Caco-2 (cell line): Measurements from ENCODE around the gene RAB1B. TPM values are rescaled to one million over a fixed set of nuclear protein-coding genes. Genes with fewer than 3 reads are reported as not detected.

Experiments
- BruUV-seq: library from RNA; stranded (reverse); fragments of 400-500 nt; replicated peaks from 2 replicates; lab custom pipeline; 2021; lab: Mats Ljungman, UMichigan
- CTCF ChIA-PET: fragments of 300-600 bp; sonication (Branson Sonifier 250); formaldehyde crosslinking; loops from one replicate; lab custom pipeline; 2022; ENCODE audit warnings: antibody characterized with exemption; lab: Charles Lee
- POLR2A ChIA-PET: fragments of 300-600 bp; sonication (Branson Sonifier 250); formaldehyde crosslinking; loops from one replicate; lab custom pipeline; 2022; ENCODE audit warnings: antibody characterized with exemption; lab: Charles Lee
- DNase-seq, 2 experiments: peaks; one replicate each; pipeline versions ENCODE4 v3.0.0 to v3.0.0-alpha.2; 2020 to 2022
- H3K27me3 ChIP-seq: replicated peaks from 2 replicates; pipeline ENCODE4 v1.6.0; 2011; ENCODE audit warnings: low read length; ENCODE audit not compliant: control insufficient read depth, insufficient read depth
- H3K36me3 ChIP-seq: 2 replicates; pipeline ENCODE4 v1.5.1; 2011; ENCODE audit warnings: low read length; ENCODE audit not compliant: control insufficient read depth, insufficient read depth
- H3K4me1 ChIP-seq: fragments of 250-450 bp; sonication (Bioruptor Pico); 2 replicates; pipeline ENCODE4 v1.5.1; 2020; ENCODE audit warnings: mild to moderate bottlenecking
- H3K4me3 ChIP-seq: 2 replicates; pipeline ENCODE4 v1.5.1; 2011; ENCODE audit warnings: low read depth, mild to moderate bottlenecking, control low read depth, low read length
- H3K9me3 ChIP-seq: fragments of 250-450 bp; sonication (Bioruptor Pico); 2 replicates; pipeline ENCODE4 v1.5.1; 2020; ENCODE audit warnings: mild to moderate bottlenecking, moderate library complexity
- H3K27ac Mint-ChIP-seq: one replicate; pipeline ENCODE4 v1.8.0; 2022; ENCODE audit warnings: mixed read lengths; ENCODE audit not compliant: unreplicated experiment
- H3K27me3 Mint-ChIP-seq: one replicate; pipeline ENCODE4 v1.8.0; 2022; ENCODE audit warnings: mixed read lengths; ENCODE audit not compliant: insufficient read depth, unreplicated experiment
- H3K36me3 Mint-ChIP-seq: one replicate; pipeline ENCODE4 v1.8.0; 2022; ENCODE audit warnings: mild to moderate bottlenecking, mixed read lengths; ENCODE audit not compliant: insufficient read depth, unreplicated experiment
- H3K4me1 Mint-ChIP-seq: one replicate; pipeline ENCODE4 v1.8.0; 2022; ENCODE audit warnings: low read depth, mixed read lengths; ENCODE audit not compliant: unreplicated experiment
- H3K4me3 Mint-ChIP-seq: one replicate; pipeline ENCODE4 v1.8.0; 2022; ENCODE audit warnings: mild to moderate bottlenecking, moderate library complexity, mixed read lengths; ENCODE audit not compliant: unreplicated experiment
- H3K9me3 Mint-ChIP-seq: one replicate; pipeline ENCODE4 v1.8.0; 2022; ENCODE audit warnings: mixed read lengths; ENCODE audit not compliant: unreplicated experiment
- CTCF ChIP-seq, 2 experiments: fragments of 200-600 bp in 1 of 2; IDR thresholded peaks; 1 replicate in 1 of 2; 2 replicates in 1 of 2; pipeline versions ENCODE4 v1.5.1 to v1.8.0; 2011 to 2022; ENCODE audit warnings: antibody characterized with exemption in 1 of 2, control low read depth in 1 of 2, inconsistent platforms in 1 of 2, low read depth in 1 of 2, low read length in 1 of 2, mild to moderate bottlenecking in 1 of 2, moderate library complexity in 1 of 2; ENCODE audit not compliant: insufficient read depth in 1 of 2, severe bottlenecking in 1 of 2, unreplicated experiment in 1 of 2
- intact Hi-C: fragments of 100-400 bp; cut with micrococcal nuclease; formaldehyde crosslinking; loops from one replicate; pipeline ENCODE4 v1.10.0; 2022; ENCODE audit not compliant: unreplicated experiment
- total RNA-seq: library from RNA; stranded (reverse); gene quantifications from 2 replicates; pipeline ENCODE4 v1.2.3, GENCODE V29; 2022

The RAB1B gene
- total RNA-seq, 1 experiment from 2014 or later, result 132 TPM

- TF ChIP-seq CTCF (IDR thresholded peaks at IDR 0.05; ENCODE audit: insufficient read depth in 1 of 2, low read depth in 1 of 2, low read length in 1 of 2, severe bottlenecking in 1 of 2, unreplicated experiment in 1 of 2), result no peak
- intact Hi-C loops, result no loop called here
- POLR2A ChIA-PET, result no interaction called here
- no peak overlapping the region for H3K4me3 ChIP-seq
- H3K27me3 ChIP-seq, result no peaks in the 10 kb centered on the region
- no peak for DNase-seq
- H3K4me1 ChIP-seq, result peaks cover 19% of the 10 kb centered on the region
- H3K36me3 Mint-ChIP-seq, result peaks cover 36% of the 10 kb centered on the region
- peaks cover 5% of the 10 kb centered on the region; the same call in 1 of the 2 replicates for H3K36me3 ChIP-seq
- CTCF ChIA-PET, result interaction anchor here (0.6 kb wide), 1 partner anchor 208 kb away, joined by 3 read pairs; no protein-coding TSS in a partner anchor
- BruUV-seq, result no TSS peak
- H3K4me1 Mint-ChIP-seq, result peaks cover 15% of the 10 kb centered on the region
- H3K27me3 Mint-ChIP-seq, result no peaks in the 10 kb centered on the region
- H3K4me3 Mint-ChIP-seq, result peak overlapping the region; percentile 16
- no peak overlapping the region for H3K27ac Mint-ChIP-seq
- H3K9me3 Mint-ChIP-seq, result no peaks in the 10 kb centered on the region
- H3K9me3 ChIP-seq, result no peaks in the 10 kb centered on the region
Measured at GRCh38 chr11:66286699-66287098, 18.3 kb downstream of the RAB1B start.

- Mint-ChIP-seq H3K27me3 (peaks cover under 1% of the 10 kb centered on the region), H3K4me3 (peak overlapping the region; percentile 87), H3K27ac (peak overlapping the region; percentile 94), H3K36me3 (peaks cover 31% of the 10 kb centered on the region), H3K4me1 (peaks cover 15% of the 10 kb centered on the region), H3K9me3 (no peaks in the 10 kb centered on the region)
- Histone ChIP-seq H3K4me1 (peaks cover 21% of the 10 kb centered on the region), H3K27me3 (no peaks in the 10 kb centered on the region), H3K36me3 (peaks cover 5% of the 10 kb centered on the region; the same call in 1 of the 2 replicates), H3K9me3 (no peaks in the 10 kb centered on the region), H3K4me3 (peak overlapping the region; percentile 63)
- intact Hi-C loops, result no loop called here
- ChIA-PET CTCF (no interaction called here), POLR2A (no interaction called here)
- BruUV-seq, result no TSS peak
- no peak for DNase-seq
- no peak for TF ChIP-seq CTCF (IDR thresholded peaks at IDR 0.05; ENCODE audit: insufficient read depth in 1 of 2, low read depth in 1 of 2, low read length in 1 of 2, severe bottlenecking in 1 of 2, unreplicated experiment in 1 of 2)
Measured at GRCh38 chr11:66287211-66287888, 18.9 kb downstream of the RAB1B start.

GRCh38 chr11:66287889-66288670, 19.6 kb downstream of the RAB1B start:
- H3K27ac Mint-ChIP-seq, result peak overlapping the region; percentile 94
- no peak for TF ChIP-seq CTCF (IDR thresholded peaks at IDR 0.05; ENCODE audit: insufficient read depth in 1 of 2, low read depth in 1 of 2, low read length in 1 of 2, severe bottlenecking in 1 of 2, unreplicated experiment in 1 of 2)
- peaks cover 6% of the 10 kb centered on the region for H3K27me3 Mint-ChIP-seq
- Histone ChIP-seq H3K4me3 (peak overlapping the region; percentile 63), H3K27me3 (no peaks in the 10 kb centered on the region; the same call in 1 of the 2 replicates), H3K4me1 (peaks cover 23% of the 10 kb centered on the region), H3K36me3 (peaks cover 5% of the 10 kb centered on the region; the same call in 1 of the 2 replicates), H3K9me3 (no peaks in the 10 kb centered on the region)
- intact Hi-C loops, result loop anchor here (2.0 kb wide), 1 partner anchor 41 kb away; no protein-coding TSS in a partner anchor
- CTCF ChIA-PET, result interaction anchor here (1.3 to 2.6 kb wide), 3 partner anchors 20 to 26 kb away, joined by 3 to 43 read pairs (median 7); no protein-coding TSS in a partner anchor
- BruUV-seq, result TSS peak; percentile 33
- POLR2A ChIA-PET, result interaction anchor here (0.6 to 1.9 kb wide), 3 partner anchors 24 to 350 kb away, joined by 3 to 34 read pairs (median 6); partner anchors contain the start of gene RBM4
- H3K9me3 Mint-ChIP-seq, result no peaks in the 10 kb centered on the region
- peak overlapping the region; percentile 87 for H3K4me3 Mint-ChIP-seq
- H3K4me1 Mint-ChIP-seq, result peaks cover 22% of the 10 kb centered on the region
- H3K36me3 Mint-ChIP-seq, result peaks cover 25% of the 10 kb centered on the region
- peak in 1 of 2 experiments; percentile 43 for DNase-seq
